ENCODE measurements around the gene GPR26. TPM values are rescaled to one million over a fixed set of nuclear protein-coding genes. Genes with fewer than 3 reads are reported as not detected.

The GPR26 gene
- total and polyA plus RNA-seq, 5 donors = not detected

DNA sequence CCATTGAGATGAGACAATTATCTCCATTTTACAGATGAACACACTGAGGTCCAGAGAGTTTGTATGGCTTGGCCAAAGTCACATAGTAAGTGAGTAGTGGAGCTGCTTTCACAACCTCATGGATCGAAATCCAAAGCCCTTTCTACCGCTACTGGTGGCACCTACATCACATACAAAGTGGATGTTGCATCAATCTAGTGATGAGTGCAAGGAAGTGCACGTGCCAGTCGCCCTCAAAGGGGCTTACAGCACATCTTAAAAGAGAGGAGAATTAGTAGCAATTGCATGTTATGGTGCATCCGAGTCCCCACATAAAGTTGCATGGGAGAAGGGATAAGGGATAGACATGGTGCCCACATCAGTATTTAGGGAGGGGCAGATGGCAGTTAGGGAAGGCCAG, 31.0 kb upstream of the GPR26 start:
- no peak for ATAC-seq
- Histone ChIP-seq H3K4me3 (ENCODE audit: low read length) (no peak overlapping the region), H3K4me1 (ENCODE audit: control insufficient read depth, insufficient read depth, low read length) (no peaks in the 10 kb centered on the region), H3K27me3 (ENCODE audit: control insufficient read depth, insufficient read depth) (no peaks in the 10 kb centered on the region), H3K9me3 (ENCODE audit: control insufficient read depth, low read length) (no peaks in the 10 kb centered on the region), H3K27ac (ENCODE audit: low read length) (no peak overlapping the region)
- intact Hi-C loops (cut with DNase I) = no loop called here
- DNase-seq = no peak
- WGBS = 79% methylated on average over 5 of the region's 5 CpGs

DNA sequence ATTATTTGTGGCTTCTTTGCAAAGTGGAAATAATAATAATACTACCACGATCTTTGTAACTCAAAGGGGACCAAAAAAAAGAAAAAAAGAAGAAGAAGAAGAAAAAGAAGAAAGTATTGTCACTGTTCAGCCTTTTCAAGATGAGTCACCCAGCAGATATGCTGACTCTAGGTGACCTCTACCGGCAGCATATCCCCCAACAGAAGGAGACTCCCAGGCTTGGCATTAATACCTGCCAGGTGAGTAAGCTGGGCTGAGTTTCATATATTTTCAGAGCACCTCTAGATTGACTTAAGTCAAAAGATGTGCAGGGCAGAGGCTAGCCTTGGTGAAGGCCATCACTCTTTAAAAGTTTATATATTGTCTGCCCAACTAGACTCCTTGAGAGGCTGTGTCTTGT, 30.4 kb upstream of the GPR26 start:
- ATAC-seq (no peak), DNase-seq (no peak)
- no peaks in the 10 kb centered on the region for H3K9me3 ChIP-seq (ENCODE audit: control insufficient read depth, low read length)
- no peaks in the 10 kb centered on the region for H3K4me1 ChIP-seq (ENCODE audit: control insufficient read depth, insufficient read depth, low read length)
- H3K27ac ChIP-seq (ENCODE audit: low read length) = no peak overlapping the region
- WGBS = 33% methylated on average over 2 of the region's 2 CpGs
- H3K27me3 ChIP-seq (ENCODE audit: control insufficient read depth, insufficient read depth) = no peaks in the 10 kb centered on the region
- intact Hi-C loops (cut with DNase I) = no loop called here
- no peak overlapping the region for H3K4me3 ChIP-seq (ENCODE audit: low read length)

DNA sequence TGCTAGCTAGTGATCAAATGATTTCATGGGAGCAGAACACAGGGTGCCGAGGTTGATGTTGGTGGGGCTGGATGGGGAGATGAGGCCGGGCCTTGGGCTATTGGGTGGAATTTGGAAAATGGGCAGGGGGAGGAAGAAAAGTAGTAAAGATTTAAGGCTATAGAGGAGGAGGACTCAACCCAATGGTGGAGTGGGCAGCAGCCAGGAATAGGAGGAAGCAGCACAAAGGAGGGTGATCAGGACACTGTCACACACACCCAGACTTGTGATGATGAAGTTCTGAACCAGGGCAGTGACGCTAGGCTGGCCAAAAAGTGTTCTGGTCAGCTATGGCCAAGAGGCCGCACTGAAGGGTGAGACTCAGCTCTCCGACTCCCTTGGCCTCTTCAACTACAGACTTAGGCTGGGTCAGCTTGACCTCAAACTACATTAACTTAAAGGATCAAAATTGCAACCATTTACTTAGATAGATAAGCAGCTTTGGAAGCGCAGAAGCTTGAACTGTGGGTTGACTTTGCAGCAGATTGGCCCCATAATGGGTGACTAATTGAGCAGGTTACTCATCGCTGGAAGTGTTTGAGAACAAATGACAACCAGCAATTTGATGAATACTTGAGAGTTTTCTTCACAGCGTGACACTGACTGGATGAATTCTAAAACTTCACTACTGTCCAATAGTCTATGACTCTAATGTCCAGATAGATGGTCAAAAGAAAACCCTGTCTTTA, 29.4 kb upstream of the GPR26 start:
- ATAC-seq (no peak), DNase-seq (no peak)
- intact Hi-C loops (cut with DNase I) = no loop called here
- no peaks in the 10 kb centered on the region for H3K4me1 ChIP-seq (ENCODE audit: control insufficient read depth, insufficient read depth, low read length)
- H3K9me3 ChIP-seq (ENCODE audit: control insufficient read depth, low read length) = no peaks in the 10 kb centered on the region
- 79% methylated on average over 8 of the region's 8 CpGs for WGBS
- H3K27ac ChIP-seq (ENCODE audit: low read length) = no peak overlapping the region
- no peaks in the 10 kb centered on the region for H3K27me3 ChIP-seq (ENCODE audit: control insufficient read depth, insufficient read depth)
- no peak overlapping the region for H3K4me3 ChIP-seq (ENCODE audit: low read length)

DNA sequence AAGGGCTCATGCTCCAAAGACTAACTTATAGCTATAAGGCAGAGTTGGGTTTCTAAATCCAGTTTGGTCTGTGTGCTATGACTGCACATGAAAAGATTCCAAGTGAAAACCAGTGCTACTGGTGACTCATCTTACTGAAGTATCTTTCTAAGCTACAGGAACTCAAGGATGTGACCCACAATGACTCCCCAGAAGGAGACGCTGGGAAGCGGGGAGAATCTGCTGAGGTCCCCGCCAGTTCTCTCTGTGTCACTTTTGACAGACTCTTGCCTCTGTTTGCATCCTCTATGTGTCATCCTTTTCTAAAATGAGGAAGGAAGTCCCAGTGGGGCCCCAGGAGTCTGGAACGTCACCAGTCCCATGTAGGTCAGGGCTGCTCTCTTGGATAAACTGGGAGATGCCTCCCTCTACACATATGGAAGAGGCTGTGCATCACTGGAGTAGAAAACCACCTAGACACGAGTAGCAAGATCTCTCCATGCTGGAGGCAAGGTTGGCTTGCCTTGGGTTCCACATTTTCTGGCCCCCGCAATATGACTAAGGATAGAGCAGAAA, 28.8 kb upstream of the GPR26 start:
- DNase-seq = no peak
- Histone ChIP-seq H3K9me3 (ENCODE audit: control insufficient read depth, low read length) (no peaks in the 10 kb centered on the region), H3K27ac (ENCODE audit: low read length) (no peak overlapping the region), H3K27me3 (ENCODE audit: control insufficient read depth, insufficient read depth) (no peaks in the 10 kb centered on the region), H3K4me3 (ENCODE audit: low read length) (no peak overlapping the region), H3K4me1 (ENCODE audit: control insufficient read depth, insufficient read depth, low read length) (no peaks in the 10 kb centered on the region)
- intact Hi-C loops (cut with DNase I) = no loop called here
- ATAC-seq = no peak
- 65% methylated on average over 6 of the region's 6 CpGs for WGBS

DNA sequence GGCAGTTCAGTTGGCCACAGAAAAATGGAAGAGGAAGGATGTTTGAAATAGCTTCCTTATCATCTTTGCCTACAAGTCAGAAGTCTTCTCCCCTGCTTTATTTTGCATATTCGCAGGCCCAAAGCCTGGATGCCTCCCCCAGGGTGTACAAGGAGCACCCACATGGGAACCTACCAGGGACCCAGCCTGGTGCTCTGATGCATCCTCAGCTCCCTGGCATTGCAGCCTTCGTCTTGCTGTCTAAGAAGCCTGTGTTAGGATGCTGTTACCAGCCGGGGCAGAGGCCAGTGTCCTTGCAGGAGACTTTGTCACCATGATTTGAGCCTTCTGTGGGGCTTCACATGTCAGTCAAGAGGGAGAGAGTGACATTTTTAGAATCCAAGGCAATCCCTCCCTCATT, 27.0 kb upstream of the GPR26 start:
- Histone ChIP-seq H3K27me3 (ENCODE audit: control insufficient read depth, insufficient read depth) (no peaks in the 10 kb centered on the region), H3K27ac (ENCODE audit: low read length) (no peak overlapping the region), H3K9me3 (ENCODE audit: control insufficient read depth, low read length) (no peaks in the 10 kb centered on the region), H3K4me1 (ENCODE audit: control insufficient read depth, insufficient read depth, low read length) (no peaks in the 10 kb centered on the region), H3K4me3 (ENCODE audit: low read length) (no peak overlapping the region)
- ATAC-seq (no peak), DNase-seq (no peak)
- intact Hi-C loops (cut with DNase I) = no loop called here
- 71% methylated on average over 3 of the region's 3 CpGs for WGBS

DNA sequence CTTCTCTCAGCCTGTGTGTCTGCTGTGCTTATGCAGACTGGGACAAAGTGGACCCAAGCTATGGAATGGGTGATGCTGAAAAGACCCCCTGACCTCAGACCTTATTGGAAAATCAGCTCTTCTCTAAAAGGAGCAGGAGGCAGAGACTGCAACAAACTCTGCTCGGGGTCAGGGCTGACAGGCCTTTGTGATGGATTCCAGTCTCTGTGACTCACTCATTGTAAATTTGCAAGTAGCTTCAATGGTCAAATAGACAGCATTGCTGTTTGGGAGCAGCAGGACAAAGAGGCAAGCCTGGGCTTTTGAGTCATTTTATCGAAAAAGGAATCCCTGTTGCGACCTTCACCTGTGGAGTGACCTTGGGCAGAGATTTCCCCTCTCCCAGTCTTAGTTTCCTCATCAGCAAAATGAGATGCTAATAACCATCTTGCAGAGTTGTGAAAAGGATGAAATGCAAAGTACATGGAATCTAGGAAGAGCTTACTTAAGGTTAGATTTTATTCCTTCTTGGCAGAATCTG, 26.1 kb upstream of the GPR26 start:
- ATAC-seq = no peak
- no peak overlapping the region for H3K4me3 ChIP-seq (ENCODE audit: low read length)
- H3K9me3 ChIP-seq (ENCODE audit: control insufficient read depth, low read length) = no peaks in the 10 kb centered on the region
- no peaks in the 10 kb centered on the region for H3K27me3 ChIP-seq (ENCODE audit: control insufficient read depth, insufficient read depth)
- no peak overlapping the region for H3K27ac ChIP-seq (ENCODE audit: low read length)
- 46% methylated on average over 3 of the region's 3 CpGs for WGBS
- H3K4me1 ChIP-seq (ENCODE audit: control insufficient read depth, insufficient read depth, low read length) = no peaks in the 10 kb centered on the region
- intact Hi-C loops (cut with DNase I) = no loop called here
- DNase-seq = no peak

DNA sequence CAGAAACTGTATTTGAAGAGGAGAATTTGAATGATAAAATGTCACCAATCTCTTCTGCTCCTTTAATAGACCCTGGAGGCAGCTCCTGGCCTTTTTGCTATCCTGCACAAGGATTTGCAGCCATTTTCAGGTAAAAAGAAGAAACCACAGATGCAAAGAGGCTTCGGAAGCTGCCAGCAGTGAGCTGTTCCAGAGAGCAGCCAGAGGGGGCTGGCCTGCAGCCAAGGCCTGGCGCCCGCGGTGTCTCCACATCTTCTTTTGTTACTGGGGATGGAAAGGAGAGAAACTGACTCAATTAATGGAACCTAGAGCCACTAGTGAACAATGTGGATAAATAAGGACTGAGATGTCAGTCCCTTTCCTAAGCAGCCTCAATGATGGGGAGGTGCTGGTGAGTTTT, 23.9 kb upstream of the GPR26 start:
- Histone ChIP-seq H3K9me3 (ENCODE audit: control insufficient read depth, low read length) (no peaks in the 10 kb centered on the region), H3K4me3 (ENCODE audit: low read length) (no peak overlapping the region), H3K4me1 (ENCODE audit: control insufficient read depth, insufficient read depth, low read length) (no peaks in the 10 kb centered on the region), H3K27ac (ENCODE audit: low read length) (no peak overlapping the region), H3K27me3 (ENCODE audit: control insufficient read depth, insufficient read depth) (no peaks in the 10 kb centered on the region)
- intact Hi-C loops (cut with DNase I) = no loop called here
- no peak for DNase-seq
- ATAC-seq = no peak
- 29% methylated on average over 4 of the region's 4 CpGs for WGBS

DNA sequence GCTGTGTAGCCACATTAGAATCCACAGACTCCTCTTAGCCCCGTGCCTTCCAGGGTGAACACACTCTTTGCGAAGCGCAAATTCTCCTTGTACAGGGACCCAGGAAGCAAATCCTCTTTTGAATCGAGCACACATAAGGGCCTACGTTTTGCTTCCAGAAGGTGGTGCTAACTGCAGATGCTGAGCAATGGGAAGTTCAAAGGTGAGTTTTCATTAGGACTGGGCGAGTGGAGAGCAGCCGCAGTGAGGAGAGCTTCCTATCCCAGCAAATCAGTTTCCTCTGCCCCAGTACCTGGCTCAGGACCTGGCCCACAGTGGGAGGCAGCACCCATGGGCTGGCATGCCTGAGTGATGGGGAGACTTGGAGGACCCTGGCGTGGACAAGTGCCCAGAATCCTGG, 23.5 kb upstream of the GPR26 start:
- DNase-seq (no peak), ATAC-seq (no peak)
- no peaks in the 10 kb centered on the region for H3K9me3 ChIP-seq (ENCODE audit: control insufficient read depth, low read length)
- no peak overlapping the region for H3K4me3 ChIP-seq (ENCODE audit: low read length)
- no peak overlapping the region for H3K27ac ChIP-seq (ENCODE audit: low read length)
- H3K27me3 ChIP-seq (ENCODE audit: control insufficient read depth, insufficient read depth) = no peaks in the 10 kb centered on the region
- WGBS = 63% methylated on average over 8 of the region's 8 CpGs
- H3K4me1 ChIP-seq (ENCODE audit: control insufficient read depth, insufficient read depth, low read length) = no peaks in the 10 kb centered on the region
- intact Hi-C loops (cut with DNase I) = no loop called here

DNA sequence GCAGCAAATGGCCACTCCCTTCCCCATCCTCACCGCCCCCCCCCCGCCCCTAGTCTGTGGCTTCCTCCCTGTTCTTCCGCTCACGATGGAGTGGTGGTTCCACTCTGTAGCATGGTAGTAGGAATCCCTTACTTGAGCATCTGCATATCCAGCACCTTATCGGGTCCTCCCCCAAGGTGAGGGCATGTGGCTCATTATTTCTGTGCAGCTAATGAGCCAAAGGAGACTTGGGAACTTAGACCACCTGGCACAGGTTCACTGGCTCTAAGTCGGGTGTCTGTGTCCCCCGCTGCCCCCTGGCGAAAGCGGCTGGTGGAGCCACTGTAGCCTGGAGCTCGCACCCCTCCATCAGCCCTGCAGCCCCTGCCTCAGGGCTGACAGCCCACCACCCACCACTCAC, 22.8 kb upstream of the GPR26 start:
- 76% methylated on average over 10 of the region's 10 CpGs for WGBS
- no peak for ATAC-seq
- no peak for DNase-seq
- Histone ChIP-seq H3K27ac (ENCODE audit: low read length) (no peak overlapping the region), H3K4me3 (ENCODE audit: low read length) (no peak overlapping the region), H3K4me1 (ENCODE audit: control insufficient read depth, insufficient read depth, low read length) (no peaks in the 10 kb centered on the region), H3K27me3 (ENCODE audit: control insufficient read depth, insufficient read depth) (no peaks in the 10 kb centered on the region), H3K9me3 (ENCODE audit: control insufficient read depth, low read length) (no peaks in the 10 kb centered on the region)
- intact Hi-C loops (cut with DNase I) = no loop called here

DNA sequence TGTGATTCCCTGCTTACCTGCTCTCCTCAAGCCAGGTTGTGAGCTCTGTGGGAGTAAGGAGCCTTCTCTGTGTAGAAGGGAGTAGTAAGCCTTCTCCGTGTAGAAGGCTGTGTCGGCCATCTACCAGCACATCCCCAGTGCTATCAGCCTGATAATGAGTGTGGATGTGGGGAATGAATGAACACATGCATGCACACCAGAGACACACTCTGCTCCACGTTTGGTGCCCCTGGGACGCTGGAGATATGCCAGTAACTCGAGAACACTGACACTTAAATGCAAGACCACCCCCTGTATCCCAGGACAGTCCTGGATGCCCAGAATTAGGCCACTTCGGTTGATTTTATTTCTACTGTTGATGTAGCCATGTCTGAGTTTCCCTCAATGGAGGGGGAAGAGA, 21.1 kb upstream of the GPR26 start:
- Histone ChIP-seq H3K27ac (ENCODE audit: low read length) (no peak overlapping the region), H3K9me3 (ENCODE audit: control insufficient read depth, low read length) (no peaks in the 10 kb centered on the region), H3K4me3 (ENCODE audit: low read length) (no peak overlapping the region), H3K27me3 (ENCODE audit: control insufficient read depth, insufficient read depth) (no peaks in the 10 kb centered on the region), H3K4me1 (ENCODE audit: control insufficient read depth, insufficient read depth, low read length) (no peaks in the 10 kb centered on the region)
- 54% methylated on average over 6 of the region's 6 CpGs for WGBS
- intact Hi-C loops (cut with DNase I) = no loop called here
- ATAC-seq (no peak), DNase-seq (no peak)

DNA sequence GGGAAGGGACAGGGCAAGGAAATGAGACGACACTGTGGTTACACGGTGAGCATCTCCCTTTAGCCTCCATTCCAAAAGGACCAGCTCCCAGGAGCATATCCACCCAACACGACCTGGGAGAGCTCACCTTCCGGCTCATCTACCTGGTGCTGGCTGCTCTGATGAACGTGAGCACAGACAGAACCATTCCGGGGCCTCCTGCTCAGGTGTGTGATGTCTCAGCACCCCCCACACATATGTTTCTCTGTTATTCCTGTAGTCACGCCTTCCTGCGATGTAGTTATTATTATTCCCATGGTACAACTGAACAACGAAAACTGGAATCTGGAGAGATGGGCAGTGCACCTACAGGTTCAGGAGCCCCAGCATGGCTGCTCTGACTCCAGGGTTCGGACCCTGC, 20.5 kb upstream of the GPR26 start:
- WGBS = 78% methylated on average over 10 of the region's 10 CpGs
- Histone ChIP-seq H3K27me3 (ENCODE audit: control insufficient read depth, insufficient read depth) (no peaks in the 10 kb centered on the region), H3K4me1 (ENCODE audit: control insufficient read depth, insufficient read depth, low read length) (no peaks in the 10 kb centered on the region), H3K4me3 (ENCODE audit: low read length) (no peak overlapping the region), H3K9me3 (ENCODE audit: control insufficient read depth, low read length) (no peaks in the 10 kb centered on the region), H3K27ac (ENCODE audit: low read length) (no peak overlapping the region)
- ATAC-seq (no peak), DNase-seq (no peak)
- intact Hi-C loops (cut with DNase I) = no loop called here

DNA sequence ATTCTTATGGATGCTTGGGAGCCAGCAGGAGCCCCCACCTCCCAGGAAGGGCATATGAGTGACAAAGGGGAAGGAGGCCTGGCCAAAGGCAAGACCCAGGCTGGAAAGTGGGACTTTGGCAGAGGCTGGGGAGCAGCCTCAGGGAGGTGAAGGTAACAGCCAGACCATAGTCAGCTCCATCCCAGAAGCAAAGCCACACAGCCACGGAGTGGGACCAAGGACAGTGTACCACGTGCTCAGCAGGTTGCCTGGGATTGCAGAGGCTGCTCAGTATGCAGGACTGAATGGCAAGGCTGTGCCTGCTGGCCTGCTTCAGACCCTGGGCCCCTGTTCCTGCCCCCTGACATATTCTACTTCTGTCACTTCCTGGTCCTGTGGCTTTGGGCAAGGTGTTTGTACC, 17.6 kb upstream of the GPR26 start:
- DNase-seq (no peak), ATAC-seq (no peak)
- Histone ChIP-seq H3K4me1 (ENCODE audit: control insufficient read depth, insufficient read depth, low read length) (no peaks in the 10 kb centered on the region), H3K27me3 (ENCODE audit: control insufficient read depth, insufficient read depth) (no peaks in the 10 kb centered on the region), H3K9me3 (ENCODE audit: control insufficient read depth, low read length) (no peaks in the 10 kb centered on the region), H3K4me3 (ENCODE audit: low read length) (no peak overlapping the region), H3K27ac (ENCODE audit: low read length) (no peak overlapping the region)
- WGBS = 27% methylated on average over 2 of the region's 2 CpGs
- intact Hi-C loops (cut with DNase I) = no loop called here
